Medulla oblongata (tissue), 1 donor: Measurements from ENCODE around the gene CDH23.

Source experiments
- DNase-seq: peaks from one replicate; pipeline ENCODE4 v3.0.0-alpha.2; 2015; ENCODE audit errors: extremely low spot score

The CDH23 gene

GRCh38 chr10:71439670-71440425, 43.1 kb downstream of the CDH23 start:
- DNase-seq = no peak

DNA sequence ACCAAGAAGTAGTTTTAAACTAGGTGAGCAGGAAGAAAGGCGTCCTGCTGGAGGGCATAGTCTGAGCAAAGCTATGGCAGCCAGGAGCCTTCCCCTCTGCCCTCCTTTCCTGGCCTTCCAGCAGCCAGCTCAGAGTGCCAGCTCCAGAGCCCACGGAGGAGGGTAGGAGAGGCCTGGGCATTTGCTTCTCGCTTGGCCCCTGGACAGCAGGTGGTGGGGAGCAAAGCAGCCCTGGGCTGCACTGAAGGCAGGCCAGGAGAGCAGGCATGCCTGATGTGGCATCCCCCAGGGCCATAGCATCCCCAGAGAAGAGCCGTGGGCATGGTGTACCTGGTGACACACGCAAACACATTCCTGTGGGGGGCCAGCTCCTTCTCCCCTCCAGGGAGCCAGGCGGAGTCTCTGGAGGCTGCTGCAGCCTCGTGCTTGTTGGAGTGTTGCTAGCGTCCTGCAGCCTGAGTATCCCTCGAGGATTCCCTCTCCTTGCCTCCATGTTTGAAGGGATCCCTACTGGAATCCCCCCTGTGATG, 43.9 kb downstream of the CDH23 start:
- DNase-seq = no peak

DNA sequence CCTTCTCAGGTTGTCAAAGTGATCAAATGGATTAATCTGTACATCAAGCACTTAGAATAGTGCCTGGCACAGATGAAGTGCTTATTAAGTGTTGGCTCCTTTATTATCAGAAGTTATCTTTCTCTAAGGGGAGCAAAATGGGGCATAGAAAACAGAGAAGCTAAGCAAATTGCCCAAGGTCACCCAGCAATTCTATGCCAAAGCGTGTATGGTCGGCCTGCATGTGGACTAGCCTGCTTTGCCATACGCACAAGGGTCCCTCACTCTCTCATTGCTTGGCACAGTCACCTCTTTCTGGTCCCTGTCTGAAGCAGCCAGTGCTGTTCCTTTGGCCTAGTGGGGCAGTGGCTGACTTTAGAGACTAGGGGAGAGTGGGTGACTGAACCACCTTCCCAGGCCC, 45.3 kb downstream of the CDH23 start:
- DNase-seq = no peak

DNA sequence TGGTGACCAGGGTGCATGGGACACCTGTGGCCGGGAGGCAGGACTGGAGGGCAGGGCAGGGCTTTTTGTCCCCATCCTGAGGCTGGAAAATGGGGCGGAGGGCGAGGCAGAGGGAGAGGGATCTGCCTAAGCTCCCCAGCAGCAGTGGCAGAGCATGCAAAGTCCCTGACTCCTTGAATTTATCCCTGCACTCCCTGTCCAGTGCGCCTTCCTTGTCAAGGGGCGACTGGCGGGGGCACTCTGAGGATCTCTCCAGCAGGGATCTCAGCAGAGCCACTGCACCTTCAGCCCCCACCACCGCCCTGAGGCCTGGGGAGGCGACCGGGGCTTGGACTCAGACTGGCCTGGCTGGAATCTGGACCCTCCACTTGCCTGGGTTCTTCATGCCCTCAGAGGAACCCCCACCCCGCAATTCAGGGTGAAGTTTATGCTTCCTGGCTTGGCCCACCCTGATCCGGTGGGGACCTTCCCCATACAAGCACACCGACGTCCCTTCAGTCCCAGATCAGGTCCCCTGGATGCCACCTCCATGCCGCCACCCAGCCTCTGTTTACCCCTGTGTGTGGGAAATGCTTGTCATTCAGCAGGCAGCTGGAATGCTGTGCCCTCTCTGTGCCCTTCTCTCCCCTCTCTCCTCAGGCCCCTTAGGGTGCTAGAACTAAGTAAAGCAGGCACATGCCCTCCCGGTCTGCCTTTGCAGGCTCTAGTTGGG, 46.3 kb downstream of the CDH23 start:
- no peak for DNase-seq

- no peak for DNase-seq
Observed at GRCh38 chr10:71443676-71444075, 47.0 kb downstream of the CDH23 start.

DNA sequence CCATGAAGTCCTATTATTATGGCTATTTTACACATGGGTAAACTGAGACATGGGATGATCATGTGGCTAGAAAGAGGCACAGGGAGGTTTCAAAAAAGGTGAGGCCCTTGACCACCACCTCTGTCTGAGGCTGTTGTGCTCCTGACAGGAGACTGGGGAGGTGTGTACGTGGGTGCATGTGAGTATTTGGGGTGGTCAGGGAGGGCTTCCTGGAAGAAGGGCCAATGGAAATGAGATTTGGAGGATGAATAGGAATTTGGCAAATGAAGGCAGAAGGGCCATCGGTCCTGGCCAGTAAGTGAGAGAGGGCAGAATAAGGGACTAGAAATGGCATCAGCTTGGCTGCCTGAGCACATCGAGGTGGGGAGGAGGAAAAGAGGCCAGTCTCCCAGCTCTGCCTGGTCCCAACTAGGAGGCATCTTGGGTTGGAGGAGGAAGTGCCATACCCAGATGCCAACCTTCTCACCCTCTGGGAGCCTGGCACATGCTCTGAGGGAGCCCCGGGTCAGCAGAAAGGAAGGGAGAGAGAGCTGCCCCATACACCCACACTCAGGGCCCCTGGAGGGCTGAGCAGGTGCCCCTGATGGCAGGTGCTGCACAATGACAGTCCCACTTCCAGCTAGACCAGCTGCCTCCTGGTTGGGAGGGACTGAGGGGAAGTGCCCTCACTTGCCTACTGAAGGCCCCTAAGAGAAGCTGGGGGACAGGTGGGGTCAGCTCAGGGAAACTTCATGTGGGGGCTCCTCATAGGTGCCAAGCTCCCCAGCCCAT, 47.7 kb downstream of the CDH23 start:
- DNase-seq = no peak

- DNase-seq = no peak
Observed at GRCh38 chr10:71447676-71448075, 51.0 kb downstream of the CDH23 start.

DNA sequence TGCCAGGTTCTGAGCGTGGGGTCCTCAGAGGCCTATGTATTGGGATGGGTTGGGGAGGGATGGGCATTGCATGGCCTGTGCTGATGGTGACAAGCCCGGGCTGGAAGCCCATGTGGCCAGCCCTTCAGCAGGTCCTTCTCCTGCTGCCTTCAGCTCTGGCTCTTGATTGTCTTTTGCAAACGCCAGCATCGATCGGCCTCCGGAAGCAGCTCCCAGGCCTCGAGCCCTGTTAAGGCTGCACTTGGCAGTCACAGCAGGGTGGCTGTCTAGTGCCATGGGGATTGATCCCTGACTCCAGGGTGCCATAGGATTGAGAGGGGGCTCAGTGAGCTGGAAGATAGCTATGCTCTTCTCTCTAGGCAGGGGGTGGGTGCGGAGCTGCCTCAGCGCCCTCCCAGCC, 51.4 kb downstream of the CDH23 start:
- no peak for DNase-seq

GRCh38 chr10:71449026-71449425, 52.3 kb downstream of the CDH23 start:
- DNase-seq = no peak

- no peak for DNase-seq
Observed at GRCh38 chr10:71451754-71452153, 55.0 kb downstream of the CDH23 start.

DNA sequence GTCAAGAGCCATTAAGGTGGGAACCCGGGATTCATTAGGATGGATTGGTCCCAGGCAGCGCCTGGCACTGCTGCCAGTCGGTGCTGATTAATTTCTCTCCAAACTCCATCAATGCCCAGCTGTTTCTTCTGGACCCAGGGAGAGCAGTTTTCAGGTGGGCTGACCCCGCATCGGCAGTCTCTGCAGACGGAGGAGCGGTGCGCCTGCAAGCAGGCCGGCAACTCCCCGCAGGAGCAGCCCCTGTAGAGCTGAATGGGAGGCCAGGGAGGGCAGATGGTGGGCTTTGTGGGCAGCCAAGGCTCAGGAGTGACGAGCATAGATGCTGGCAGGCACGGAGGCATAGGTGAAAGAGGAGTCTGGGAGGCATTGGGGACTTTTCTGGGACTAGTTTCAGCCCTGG, 56.5 kb downstream of the CDH23 start:
- no peak for DNase-seq

- no peak for DNase-seq
Observed at GRCh38 chr10:71454347-71454746, 57.6 kb downstream of the CDH23 start.

DNA sequence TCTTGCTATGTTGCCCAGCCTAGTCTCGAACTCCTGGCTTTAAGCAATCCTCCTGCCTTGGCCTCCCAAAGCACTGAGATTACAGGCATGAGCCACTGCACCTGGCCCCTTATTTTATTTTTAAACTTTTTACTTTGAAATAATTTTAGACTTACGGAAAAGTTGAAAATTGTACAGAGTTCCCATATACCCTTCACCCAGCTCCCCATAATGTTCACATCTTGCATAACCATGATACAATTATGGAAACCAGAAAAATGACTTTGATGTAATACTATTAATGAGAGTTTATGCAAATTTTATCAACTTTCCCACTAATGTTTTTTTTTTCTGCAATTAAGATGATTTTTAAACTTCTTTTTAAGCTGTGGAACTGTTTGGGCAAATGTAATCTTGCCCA, 58.3 kb downstream of the CDH23 start:
- no peak for DNase-seq

DNA sequence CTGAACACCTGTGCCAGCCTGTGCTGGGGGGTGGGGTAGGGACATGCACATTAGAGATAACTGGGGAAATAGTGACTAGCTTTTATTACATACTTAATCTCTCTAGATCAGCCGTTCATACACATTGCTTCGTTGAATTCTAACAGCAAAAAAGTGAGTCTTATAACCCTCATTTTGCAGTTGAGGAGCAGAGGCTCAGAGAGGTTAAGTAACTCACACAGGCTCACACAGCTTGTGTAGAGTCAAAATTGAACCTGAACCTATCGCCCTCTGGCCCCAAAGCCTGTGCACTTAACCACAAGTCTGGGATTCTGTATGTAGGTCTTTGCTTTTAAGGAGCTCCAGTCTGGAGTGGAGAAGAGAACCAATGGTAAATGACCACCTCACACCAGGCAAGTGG, 59.9 kb downstream of the CDH23 start:
- DNase-seq = no peak

DNA sequence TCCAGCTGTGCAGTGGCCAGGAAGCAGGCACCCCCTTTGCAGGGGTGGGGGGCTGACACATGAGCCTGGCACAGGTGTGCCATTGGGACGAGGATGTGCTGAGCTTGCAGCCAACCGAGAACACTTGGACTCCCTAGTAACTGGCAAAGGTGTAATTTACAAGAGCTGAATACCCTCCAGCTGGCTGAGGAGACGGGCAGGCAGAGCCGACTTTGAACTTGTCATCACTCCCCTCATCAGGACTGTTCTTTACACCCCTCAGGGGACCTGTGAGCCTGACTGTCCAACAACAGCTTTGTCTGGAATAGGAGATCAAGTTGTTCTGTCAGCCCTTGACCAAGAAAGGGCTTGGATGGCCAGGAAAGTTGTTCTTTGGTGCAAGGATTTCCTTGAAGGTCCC, 61.2 kb downstream of the CDH23 start:
- no peak for DNase-seq

GRCh38 chr10:71458387-71458786, 61.7 kb downstream of the CDH23 start:
- DNase-seq = no peak

DNA sequence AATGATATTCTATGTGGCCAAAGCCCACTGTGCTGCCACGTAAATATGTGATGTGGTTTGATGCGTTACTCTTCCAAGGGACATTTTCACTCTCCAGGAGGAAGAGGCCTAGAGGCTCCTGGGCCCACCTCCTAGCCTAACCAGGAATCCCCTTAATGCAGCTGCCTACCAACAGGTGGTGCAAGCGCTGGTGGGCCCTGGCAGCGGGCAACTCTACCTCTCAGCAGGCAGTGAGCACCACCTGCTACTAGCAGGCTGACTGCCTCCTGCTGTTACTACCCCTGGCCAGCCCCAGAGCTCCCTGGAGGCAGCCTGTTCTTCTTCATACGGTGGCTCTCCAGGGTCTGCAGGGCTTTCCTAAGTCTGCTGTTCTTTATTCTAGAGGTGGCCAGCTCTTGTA, 62.8 kb downstream of the CDH23 start:
- no peak for DNase-seq

DNA sequence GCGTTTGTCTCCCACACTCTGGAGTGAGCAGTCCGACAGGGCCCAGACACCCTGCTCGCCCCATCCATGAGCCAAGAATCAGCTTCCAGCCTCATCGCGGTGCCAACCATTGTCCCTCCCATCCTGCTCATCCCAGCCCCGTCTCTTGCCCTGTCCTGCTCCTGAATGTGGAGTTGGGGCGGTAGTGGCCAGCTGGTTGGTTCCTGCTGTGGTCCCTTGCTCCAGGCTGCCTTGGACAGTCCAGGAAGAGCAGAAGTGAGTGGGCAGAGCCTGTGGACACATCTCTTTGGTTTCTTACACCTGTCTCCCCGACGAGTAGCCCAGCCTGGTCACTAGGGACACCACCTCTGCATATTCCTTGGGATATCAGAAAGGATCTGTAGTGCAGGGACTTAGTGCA, 63.9 kb downstream of the CDH23 start:
- no peak for DNase-seq

- DNase-seq = no peak
Observed at GRCh38 chr10:71461457-71461856, 64.7 kb downstream of the CDH23 start.

GRCh38 chr10:71462062-71462935, 65.6 kb downstream of the CDH23 start:
- no peak for DNase-seq

- DNase-seq = no peak
Observed at GRCh38 chr10:71463111-71463510, 66.4 kb downstream of the CDH23 start.
